ENCODE data around the gene CPSF6. TPM values are rescaled to one million over a fixed set of nuclear protein-coding genes. Genes with fewer than 3 reads are reported as not detected.

Gene CPSF6
- total RNA-seq, 1 experiment from 2014 or later = 88.4 TPM

DNA sequence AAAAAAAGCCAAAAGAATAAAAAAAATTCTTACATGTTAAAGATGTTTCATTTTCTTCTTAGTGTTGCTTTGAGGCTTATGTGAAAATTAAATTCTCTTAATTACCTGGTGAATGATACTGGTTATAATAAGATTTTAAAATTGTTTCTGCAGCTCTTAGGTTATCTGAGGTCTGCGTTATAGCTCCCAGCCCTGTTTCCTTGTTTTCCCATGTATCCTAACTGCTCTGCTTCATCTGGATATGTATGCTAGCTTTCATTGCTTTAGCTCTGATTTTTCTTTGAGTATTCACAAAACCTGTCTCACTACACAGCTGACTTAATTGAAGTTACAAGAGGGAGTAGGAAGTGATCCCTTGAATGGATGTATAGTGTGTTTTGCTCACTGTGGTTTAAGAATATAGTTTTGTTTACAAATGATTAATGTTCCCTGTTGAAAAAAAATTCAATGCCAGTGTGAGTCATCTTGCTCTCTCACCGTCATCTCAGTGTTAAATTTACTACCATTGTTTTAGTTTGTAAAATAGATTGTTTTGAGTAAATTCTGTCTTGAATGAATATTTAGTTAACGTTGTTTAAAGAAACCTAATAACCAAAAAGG is 26.8 kb downstream of the CPSF6 start:
- POLR2A ChIA-PET = no interaction called here
- no peaks in the 10 kb centered on the region for H3K9me2 ChIP-seq (ENCODE audit: insufficient read depth)
- no peak for ATAC-seq
- RAD21 ChIA-PET (ENCODE audit: low non-redundant PET in 1 of 2, low total read pairs in 2 of 2, uncharacterized antibody in 2 of 2, unreplicated experiment in 2 of 2) = no interaction called here
- no peaks in the 10 kb centered on the region for H3K27me3 ChIP-seq (ENCODE audit: insufficient read depth, low read length)
- no peak for DNase-seq (ENCODE audit: low read depth, low spot score)
- intact Hi-C loops (cut with micrococcal nuclease) = no loop called here
- peaks cover 10% of the 10 kb centered on the region; the same call in 1 of the 2 replicates for H4K20me1 ChIP-seq (ENCODE audit: insufficient read depth)
- peaks cover 77% of the 10 kb centered on the region for H3K79me2 ChIP-seq (ENCODE audit: insufficient read depth, low read length)
- TF ChIP-seq, protein P1, sequence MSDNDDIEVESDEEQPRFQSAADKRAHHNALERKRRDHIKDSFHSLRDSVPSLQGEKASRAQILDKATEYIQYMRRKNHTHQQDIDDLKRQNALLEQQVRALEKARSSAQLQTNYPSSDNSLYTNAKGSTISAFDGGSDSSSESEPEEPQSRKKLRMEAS (IDR thresholded peaks at IDR 0.05) = no peak
- TF ChIP-seq SRF (IDR thresholded peaks at IDR 0.05; ENCODE audit: low read depth) (no peak), FOSL1 (IDR thresholded peaks at IDR 0.05; ENCODE audit: low read depth) (no peak), ZNF274 (IDR thresholded peaks at IDR 0.05; ENCODE audit: low read depth, low read length) (no peak), SP1 (IDR thresholded peaks at IDR 0.05; ENCODE audit: low read depth) (no peak), POLR2A (IDR thresholded peaks at IDR 0.05; ENCODE audit: borderline replicate concordance, extremely low read depth, insufficient read depth, insufficient read length) (no peak), CEBPB (IDR thresholded peaks at IDR 0.05; ENCODE audit: low read depth) (no peak), JUND (IDR thresholded peaks at IDR 0.05) (no peak), SIN3A (IDR thresholded peaks at IDR 0.05; ENCODE audit: low read depth) (no peak), ELF1 (IDR thresholded peaks at IDR 0.05; ENCODE audit: borderline replicate concordance, low read depth) (no peak), YY1 (IDR thresholded peaks at IDR 0.05; ENCODE audit: extremely low read depth, insufficient replicate concordance, low read depth, low read length) (no peak), ZFX (IDR thresholded peaks at IDR 0.05) (no peak), CBX3 (IDR thresholded peaks at IDR 0.05; ENCODE audit: low read depth) (no peak), RAD21 (IDR thresholded peaks at IDR 0.05; ENCODE audit: low read depth) (no peak), EZH2 (IDR thresholded peaks at IDR 0.05) (no peak), EZH2phosphoT487 (IDR thresholded peaks at IDR 0.05; ENCODE audit: borderline replicate concordance) (no peak)
- TF ChIP-seq, protein P2, sequence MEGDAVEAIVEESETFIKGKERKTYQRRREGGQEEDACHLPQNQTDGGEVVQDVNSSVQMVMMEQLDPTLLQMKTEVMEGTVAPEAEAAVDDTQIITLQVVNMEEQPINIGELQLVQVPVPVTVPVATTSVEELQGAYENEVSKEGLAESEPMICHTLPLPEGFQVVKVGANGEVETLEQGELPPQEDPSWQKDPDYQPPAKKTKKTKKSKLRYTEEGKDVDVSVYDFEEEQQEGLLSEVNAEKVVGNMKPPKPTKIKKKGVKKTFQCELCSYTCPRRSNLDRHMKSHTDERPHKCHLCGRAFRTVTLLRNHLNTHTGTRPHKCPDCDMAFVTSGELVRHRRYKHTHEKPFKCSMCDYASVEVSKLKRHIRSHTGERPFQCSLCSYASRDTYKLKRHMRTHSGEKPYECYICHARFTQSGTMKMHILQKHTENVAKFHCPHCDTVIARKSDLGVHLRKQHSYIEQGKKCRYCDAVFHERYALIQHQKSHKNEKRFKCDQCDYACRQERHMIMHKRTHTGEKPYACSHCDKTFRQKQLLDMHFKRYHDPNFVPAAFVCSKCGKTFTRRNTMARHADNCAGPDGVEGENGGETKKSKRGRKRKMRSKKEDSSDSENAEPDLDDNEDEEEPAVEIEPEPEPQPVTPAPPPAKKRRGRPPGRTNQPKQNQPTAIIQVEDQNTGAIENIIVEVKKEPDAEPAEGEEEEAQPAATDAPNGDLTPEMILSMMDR (IDR thresholded peaks at IDR 0.05 in 2 of 3, conservative IDR thresholded peaks at IDR 0.05 in 1 of 3; ENCODE audit: borderline replicate concordance in 1 of 3, insufficient read depth in 1 of 3, low read depth in 2 of 3, low read length in 2 of 3) = no peak
- TF ChIP-seq, protein P3, sequence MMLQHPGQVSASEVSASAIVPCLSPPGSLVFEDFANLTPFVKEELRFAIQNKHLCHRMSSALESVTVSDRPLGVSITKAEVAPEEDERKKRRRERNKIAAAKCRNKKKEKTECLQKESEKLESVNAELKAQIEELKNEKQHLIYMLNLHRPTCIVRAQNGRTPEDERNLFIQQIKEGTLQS (IDR thresholded peaks at IDR 0.05) = no peak
- TF ChIP-seq, protein P4, sequence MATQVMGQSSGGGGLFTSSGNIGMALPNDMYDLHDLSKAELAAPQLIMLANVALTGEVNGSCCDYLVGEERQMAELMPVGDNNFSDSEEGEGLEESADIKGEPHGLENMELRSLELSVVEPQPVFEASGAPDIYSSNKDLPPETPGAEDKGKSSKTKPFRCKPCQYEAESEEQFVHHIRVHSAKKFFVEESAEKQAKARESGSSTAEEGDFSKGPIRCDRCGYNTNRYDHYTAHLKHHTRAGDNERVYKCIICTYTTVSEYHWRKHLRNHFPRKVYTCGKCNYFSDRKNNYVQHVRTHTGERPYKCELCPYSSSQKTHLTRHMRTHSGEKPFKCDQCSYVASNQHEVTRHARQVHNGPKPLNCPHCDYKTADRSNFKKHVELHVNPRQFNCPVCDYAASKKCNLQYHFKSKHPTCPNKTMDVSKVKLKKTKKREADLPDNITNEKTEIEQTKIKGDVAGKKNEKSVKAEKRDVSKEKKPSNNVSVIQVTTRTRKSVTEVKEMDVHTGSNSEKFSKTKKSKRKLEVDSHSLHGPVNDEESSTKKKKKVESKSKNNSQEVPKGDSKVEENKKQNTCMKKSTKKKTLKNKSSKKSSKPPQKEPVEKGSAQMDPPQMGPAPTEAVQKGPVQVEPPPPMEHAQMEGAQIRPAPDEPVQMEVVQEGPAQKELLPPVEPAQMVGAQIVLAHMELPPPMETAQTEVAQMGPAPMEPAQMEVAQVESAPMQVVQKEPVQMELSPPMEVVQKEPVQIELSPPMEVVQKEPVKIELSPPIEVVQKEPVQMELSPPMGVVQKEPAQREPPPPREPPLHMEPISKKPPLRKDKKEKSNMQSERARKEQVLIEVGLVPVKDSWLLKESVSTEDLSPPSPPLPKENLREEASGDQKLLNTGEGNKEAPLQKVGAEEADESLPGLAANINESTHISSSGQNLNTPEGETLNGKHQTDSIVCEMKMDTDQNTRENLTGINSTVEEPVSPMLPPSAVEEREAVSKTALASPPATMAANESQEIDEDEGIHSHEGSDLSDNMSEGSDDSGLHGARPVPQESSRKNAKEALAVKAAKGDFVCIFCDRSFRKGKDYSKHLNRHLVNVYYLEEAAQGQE (IDR thresholded peaks at IDR 0.05; ENCODE audit: low read depth) = no peak
- TF ChIP-seq, protein P5, sequence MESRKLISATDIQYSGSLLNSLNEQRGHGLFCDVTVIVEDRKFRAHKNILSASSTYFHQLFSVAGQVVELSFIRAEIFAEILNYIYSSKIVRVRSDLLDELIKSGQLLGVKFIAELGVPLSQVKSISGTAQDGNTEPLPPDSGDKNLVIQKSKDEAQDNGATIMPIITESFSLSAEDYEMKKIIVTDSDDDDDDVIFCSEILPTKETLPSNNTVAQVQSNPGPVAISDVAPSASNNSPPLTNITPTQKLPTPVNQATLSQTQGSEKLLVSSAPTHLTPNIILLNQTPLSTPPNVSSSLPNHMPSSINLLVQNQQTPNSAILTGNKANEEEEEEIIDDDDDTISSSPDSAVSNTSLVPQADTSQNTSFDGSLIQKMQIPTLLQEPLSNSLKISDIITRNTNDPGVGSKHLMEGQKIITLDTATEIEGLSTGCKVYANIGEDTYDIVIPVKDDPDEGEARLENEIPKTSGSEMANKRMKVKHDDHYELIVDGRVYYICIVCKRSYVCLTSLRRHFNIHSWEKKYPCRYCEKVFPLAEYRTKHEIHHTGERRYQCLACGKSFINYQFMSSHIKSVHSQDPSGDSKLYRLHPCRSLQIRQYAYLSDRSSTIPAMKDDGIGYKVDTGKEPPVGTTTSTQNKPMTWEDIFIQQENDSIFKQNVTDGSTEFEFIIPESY (IDR thresholded peaks at IDR 0.05; ENCODE audit: extremely low read depth, insufficient replicate concordance, low read length) = no peak
- H3K4me1 ChIP-seq (ENCODE audit: control insufficient read depth in 1 of 2, insufficient read depth in 2 of 2, low read length in 2 of 2) = no peaks in the 10 kb centered on the region
- no peaks in the 10 kb centered on the region for H3K9me3 ChIP-seq (ENCODE audit: control insufficient read depth in 1 of 2, insufficient read depth in 1 of 2, low read depth in 1 of 2, low read length in 2 of 2)
- H3K36me3 ChIP-seq (ENCODE audit: control insufficient read depth in 1 of 2, insufficient read depth in 2 of 2, low read length in 2 of 2) = peaks cover 42 to 50% of the 10 kb centered on the region in 2 experiments
- no peak overlapping the region for H3K4me2 ChIP-seq (ENCODE audit: low read length)
- no peak overlapping the region for H3K4me3 ChIP-seq (replicated peaks in 1 of 2; ENCODE audit: low read depth in 1 of 2, low read length in 2 of 2)
- H3K9ac ChIP-seq (ENCODE audit: low read length) = no peak overlapping the region
- no peak overlapping the region for H3K27ac ChIP-seq (ENCODE audit: low read depth, low read length)
- no TSS peak for BruUV-seq (replicated peaks)
- no peak overlapping the region for H2AFZ ChIP-seq (ENCODE audit: low read depth, low read length, poor library complexity, severe bottlenecking)
- CTCF ChIA-PET = interaction anchor here (1.2 to 3.5 kb wide), 2 partner anchors 12 to 436 kb away, joined by 3 to 22 read pairs; no protein-coding TSS in a partner anchor
